ENCODE data around the gene MRPL24. TPM values are rescaled to one million over a fixed set of nuclear protein-coding genes. Genes with fewer than 3 reads are reported as not detected.

The MRPL24 gene
- total RNA-seq, 1 experiment from 2014 or later = 68.2 TPM

DNA sequence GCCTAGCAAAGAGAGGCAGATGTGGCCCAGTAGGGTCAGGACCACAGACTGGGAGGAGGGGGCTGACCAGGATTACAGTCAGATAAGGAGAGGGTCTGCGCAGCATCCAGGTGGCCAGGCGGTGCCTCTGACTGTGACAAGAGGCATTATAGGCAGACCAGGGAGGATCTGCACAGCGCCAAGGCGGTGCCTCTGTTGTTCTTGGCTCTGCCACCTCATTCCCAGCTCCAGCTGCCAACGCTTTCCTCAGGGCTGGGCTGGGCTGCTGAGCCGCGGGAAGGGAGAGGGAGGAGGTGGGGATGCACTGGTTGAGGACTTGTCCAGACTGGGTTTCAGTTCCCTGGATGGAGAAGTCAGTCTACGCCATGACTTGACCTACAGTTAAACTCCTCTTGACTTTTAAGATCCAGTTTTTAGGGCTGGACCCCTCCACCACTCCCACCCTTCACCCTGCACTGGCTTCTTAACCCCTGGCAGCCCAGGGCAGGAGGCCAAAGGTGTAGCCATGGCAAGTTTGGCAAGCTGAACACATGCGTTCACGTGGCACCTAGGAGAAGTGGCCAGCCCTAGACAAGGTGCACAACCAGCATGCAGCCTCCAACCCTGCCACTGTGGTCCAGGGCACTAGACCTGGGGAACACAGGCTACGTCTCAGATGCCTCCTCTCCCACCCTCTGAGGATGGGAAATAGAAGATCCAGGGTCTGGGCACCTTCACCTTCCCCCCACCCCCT is 31.0 kb downstream of the MRPL24 start:
- peak; percentile 86 for DNase-seq (ENCODE audit: low read depth)

DNA sequence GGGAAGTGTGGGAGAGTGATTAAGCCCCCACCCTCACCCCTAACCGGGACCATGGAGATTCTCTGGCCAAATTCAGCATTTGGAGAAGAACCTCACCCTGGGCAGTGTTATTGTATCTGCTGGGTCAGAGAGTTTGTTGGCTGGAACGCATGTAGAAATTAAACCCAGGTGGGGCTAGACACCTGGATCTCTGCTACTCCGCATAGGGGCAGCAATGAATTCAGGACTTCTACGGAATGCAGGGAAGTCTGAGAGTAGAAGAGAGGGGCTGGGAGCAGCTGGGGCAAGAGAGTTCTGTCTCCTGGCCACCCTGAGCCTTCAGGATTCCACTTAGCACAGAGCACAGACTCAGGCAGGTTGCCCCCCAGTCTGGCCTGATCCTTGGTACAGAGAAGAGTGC is 31.9 kb downstream of the MRPL24 start:
- no peak for DNase-seq (ENCODE audit: low read depth)

DNA sequence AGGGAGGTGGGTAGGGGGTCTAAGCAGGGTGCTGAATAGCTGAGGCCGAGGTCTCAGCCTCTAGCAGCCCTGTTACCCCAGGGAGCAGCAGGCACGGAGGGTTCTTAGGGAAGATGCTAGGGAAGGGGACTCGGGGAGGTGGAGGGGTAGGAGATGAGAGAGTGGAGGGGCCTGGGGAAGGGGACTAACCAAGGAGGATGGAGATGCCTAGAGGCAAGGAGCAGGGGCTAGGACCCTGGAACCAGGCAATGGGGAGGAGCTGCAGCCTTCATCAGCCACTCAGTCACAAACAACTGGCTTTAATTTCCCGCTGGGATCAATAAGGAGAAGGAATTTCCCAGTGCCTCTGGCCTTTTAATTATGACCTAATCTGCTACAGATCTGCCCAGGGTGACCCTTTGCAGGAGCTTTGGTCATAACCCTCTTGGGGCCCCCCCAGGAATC is 32.6 kb downstream of the MRPL24 start:
- DNase-seq (ENCODE audit: low read depth) = no peak

DNA sequence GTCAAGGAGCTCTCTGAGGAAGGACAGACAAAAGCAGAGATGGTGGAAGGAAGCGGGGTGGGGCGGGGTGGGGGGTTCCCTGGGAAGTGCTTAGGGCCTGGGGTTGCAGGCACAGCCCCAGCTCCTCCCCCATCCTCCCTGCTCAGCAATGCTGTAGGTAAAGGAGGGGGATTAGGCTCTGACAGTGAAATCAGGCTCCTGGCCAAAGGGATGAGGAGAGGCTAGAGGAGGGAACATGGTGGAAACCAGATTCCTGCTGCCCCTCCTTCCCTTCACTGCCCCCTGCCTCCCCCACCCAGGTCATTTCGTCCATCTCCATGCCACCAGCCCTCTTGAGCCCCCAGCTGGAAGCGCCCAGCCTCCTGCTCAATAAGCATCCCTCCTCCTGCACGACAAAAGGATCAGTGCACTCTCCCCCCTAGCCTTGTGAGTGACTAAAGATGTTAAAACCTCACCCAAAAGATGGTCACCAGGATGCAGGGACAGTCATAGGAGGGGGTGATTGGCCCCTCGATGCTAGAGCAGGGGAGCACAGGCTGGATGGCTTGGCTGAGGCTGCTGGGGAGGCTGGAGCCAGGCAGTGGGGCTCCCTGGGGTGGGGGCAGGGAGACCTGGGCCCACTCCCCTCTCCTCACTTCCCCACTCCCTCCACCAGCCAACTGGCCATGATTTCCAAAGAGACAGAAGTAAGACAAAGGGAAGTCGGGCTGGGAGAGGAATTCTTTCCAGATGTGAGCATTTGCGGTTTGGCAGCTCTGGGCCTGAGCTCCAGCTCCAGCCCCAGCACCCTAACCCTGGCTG is 33.3 kb downstream of the MRPL24 start:
- DNase-seq (ENCODE audit: low read depth) = peak; percentile 75

DNA sequence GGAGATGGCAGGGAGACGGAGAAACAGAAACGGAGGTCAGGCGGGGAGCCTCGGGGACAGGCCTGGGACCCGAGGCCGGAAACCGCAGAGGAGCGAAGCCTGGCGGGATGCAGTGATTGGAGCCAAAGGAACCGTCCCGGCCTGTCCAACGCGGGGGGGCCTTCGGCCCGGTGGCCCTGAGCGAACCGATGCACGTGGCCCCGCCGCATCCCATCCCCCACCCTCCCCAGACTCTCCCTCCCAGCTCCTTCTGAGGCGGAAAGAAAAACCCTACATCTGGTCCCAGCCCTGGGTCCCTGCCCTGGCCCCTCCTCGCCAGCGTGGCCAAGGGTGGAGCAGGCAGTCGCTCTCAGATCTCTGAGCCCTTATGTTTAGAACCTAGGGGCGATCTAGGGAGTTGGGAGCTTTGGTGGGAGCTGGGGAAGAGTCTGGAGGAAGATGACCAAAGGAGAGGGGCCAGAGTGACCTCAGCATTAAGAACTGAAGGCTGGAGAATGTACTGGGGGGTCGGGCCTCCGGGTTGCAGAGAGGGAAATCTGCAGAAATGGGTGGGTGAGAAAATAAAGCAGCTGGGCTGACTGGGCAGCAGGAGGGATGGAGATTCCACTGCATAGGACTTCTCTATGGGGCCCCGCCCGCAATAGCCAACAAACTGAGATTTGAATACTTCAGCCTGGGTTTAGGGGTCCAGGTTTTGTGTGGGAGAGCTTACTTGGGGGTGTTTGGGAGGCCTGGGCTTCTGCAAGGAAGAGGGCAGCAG is 34.1 kb downstream of the MRPL24 start:
- peak; percentile 87 for DNase-seq (ENCODE audit: low read depth)

DNA sequence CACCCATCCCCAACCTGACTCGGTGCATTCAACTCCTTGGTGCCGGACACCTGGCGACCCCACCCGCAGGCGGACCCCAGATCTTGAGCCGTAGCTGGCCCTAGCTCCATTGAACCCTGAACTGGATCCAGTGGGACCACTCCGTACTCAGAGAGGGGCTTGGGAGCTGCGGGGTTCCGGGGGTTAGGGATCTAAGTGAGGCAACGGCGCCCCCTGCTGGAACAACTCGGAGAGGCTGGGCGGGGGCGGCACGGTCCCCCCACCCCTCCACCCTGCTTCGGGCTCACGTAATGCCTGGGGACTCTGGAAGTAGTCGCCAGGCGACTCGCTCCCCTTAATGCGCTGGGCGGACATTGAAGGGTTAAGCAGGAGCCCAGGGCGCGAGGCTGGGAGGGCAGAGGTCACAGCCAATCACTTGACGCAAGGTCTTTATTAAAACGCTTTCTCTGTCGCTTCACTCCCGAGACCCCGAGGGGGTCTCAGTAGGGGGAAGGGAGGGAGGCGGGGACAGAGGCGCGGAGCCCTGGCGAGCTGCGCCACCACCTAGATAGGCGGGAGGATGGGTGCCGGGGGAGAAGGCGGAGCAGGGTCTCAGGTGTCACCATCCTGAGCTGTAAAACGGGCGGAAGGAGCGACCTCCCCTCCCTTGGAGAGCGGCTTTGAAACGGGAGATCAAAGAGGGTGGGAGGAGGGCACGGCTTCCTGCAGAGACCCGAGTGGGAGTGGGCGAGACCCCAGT is 34.8 kb downstream of the MRPL24 start:
- peak; percentile 63 for DNase-seq (ENCODE audit: low read depth)

DNA sequence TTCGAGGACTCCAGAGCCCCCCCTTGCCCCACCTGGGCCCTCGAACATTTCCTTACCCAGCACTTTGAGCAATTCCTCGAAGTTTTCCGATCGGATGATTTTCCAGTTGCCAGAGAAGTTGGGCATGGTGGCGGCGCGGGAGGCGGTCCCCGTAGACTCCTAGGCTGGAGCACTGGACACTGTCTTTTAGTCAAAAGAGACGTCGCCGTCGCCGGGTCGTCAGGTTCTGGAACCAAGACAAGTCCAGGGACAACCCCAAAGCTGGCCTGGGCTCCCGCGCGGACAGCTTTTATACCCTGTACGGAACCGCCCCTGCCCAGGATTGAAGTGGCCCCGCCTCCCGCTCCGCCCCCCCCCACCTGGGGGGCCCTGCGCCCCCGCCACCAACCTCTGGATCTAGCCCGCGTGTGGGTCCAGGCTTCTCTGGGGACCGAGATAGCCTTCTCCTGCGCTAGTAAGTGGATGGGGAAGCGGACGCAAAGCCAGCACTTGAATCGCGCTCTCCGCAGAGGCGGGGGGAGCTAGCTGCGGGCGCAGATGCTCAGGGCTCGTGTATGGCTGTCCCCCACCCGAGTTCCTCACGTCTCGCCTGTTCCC is 35.5 kb downstream of the MRPL24 start, which contains the start of gene CRABP2:
TSS of gene CRABP2 (minus strand) at position 263 of the 597 bp plus-strand sequence. CDS start at position 126, 137 bp downstream.
- DNase-seq (ENCODE audit: low read depth) = peak; percentile 44

DNA sequence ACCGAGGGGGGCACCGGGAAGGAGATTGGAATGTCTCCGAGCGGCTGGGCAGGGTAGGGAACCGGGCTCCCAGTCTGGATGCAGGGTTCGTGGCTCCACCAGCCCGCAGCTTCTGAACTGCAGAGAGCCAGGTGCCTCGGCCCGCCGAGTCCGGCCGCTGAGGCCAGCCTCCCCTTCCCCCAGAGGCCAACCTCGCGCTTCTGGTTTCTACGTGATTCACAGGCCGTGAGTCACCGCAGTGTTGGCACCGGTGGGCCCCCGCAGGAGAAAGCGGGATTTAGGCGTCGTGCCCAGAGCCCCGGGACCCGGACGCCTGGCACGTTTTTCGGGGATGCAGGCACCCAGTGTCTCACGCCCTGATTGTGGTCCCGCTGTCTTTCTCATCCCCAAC is 36.0 kb downstream of the MRPL24 start:
- DNase-seq (ENCODE audit: low read depth) = peak; percentile 78

DNA sequence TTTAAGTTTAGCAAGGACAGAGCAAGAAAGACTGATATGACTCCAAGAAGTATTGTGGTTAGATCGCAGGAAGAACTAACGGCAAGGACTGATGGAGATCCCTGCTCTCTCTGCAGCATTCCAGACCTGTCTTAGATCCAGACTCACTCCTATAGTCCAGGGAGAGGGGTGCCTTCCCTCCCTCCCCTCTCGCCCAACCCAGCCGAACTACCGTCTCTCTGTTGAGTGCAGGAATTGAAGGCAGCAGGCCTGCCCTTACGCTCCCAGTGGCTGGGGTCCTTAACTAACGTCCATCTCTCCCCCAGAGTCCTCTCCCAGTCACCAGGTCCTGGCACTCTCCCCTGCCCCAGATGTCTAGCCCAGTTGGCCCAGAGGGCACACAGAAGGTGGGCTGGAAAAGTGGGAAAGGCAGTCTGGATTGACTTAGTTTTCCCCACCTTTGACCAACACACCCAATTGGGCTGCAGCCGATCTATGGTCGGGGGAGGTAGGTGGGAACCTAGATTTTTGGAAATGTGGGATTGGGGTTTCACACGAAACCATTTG is 36.6 kb downstream of the MRPL24 start:
- no peak for DNase-seq (ENCODE audit: low read depth)

DNA sequence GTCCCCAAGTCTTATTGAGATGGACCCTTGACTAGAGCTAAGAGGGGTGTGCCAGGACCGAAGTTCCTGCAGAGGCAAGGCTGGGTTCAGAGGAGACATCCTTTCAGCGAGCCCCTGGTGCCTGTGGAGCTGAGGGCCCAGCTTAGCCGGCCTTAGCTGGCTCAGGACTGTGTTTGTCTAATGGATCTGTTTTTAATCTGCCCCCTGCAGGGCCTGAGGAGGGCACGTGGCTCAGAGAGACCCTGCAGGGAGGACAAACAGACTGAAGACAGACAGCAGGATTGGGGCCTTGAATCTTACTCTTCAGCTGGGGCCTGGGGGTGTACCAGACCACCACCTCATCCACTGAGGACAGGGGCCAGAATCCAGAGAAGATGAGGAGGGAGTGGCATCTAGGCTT is 37.1 kb downstream of the MRPL24 start:
- no peak for DNase-seq (ENCODE audit: low read depth)

DNA sequence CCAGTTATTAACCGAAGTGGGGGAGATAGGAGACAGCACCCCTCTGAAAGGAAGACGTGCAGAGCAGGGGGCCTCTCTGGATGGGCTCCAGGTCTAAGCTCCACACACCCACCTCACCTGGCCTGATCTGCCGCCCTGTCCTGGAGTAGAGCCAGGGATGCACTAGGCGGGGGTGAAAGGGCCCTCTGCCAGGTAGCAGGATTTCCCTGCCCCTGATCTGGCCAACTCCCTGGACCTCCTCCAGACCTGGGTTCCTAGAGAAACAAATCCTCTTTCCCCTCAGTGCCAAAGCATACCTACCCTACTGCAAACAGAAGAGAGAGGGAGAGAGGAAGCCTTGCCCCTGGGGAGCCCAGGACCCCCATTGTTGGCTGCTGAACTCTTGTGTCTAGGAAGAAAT is 37.6 kb downstream of the MRPL24 start:
- no peak for DNase-seq (ENCODE audit: low read depth)

DNA sequence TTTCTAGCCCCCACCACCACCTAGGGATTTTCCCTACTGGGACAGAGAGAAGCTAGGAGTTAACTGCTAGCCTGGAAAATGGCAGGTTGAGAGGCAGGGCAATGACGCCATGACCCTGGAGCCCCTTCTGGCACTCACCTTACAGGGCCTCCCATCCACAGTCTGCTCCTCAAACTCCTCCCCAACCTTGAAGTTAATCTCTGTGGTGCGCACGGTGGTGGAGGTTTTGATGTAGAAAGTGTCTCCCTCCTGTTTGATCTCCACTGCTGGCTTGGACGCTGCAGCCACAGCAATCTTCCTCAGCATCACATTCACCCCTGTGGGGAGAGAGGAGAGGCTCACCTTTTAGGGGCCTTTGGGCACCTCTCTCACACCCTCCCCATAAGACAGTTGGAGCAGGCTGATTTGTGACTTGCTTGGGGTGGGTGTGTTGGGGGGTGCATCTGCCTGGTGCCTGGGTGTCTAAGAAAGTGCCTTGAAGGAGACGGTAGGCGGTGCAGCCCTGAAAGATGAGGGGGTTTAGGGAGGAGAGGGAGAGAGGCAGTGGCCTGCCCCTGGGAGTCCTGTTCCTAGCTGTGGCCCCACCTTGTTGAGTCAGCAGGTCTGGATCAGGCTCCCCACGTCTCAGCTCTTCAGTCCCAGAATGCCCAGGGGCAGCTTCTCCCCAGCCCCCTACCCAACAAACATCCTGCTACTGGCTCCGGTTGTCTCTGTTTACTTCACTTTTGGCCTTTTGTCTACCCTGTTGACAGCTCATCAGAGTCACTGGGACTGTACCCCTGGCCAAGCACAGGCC is 40.0 kb downstream of the MRPL24 start:
- DNase-seq (ENCODE audit: low read depth) = no peak

DNA sequence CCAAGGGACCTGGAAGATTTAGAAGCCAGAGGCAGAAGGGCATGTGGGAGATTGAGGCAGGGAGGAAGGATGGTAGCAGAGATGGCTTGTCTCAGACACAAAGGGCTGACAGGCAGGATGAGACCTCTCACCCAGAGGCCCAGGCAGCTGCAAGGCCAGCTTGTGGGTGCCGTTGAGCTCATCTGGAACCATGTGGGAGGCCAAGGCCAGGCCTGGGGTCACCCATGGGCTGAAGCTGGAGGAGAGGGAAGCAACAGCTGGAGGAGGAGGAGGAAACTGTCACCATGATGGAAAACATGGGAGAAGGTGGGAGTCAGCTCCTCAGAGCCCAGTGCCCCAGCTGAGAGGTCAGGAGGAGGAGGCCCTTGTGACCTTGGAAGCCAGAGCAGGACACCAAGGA is 41.9 kb downstream of the MRPL24 start:
- DNase-seq (ENCODE audit: low read depth) = no peak

DNA sequence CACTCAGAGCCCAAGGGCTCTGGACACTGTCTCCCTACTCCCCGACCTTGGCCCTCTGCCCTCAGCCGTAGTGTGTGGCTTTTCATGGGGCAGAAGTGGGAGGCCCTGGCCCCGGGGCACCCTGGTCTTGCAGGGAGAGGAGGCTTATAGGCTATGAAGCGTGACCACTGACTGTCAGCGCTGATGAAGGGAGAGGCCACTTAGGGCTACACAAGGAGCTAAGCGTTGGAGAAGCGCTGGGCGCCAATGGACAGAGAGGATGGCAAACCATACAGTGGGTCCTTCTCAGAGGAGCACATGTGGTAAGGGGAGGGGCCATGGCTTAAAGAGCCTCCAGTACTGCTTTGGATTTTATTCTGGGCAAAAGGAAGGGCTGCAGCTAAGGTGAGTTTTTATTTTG is 43.4 kb downstream of the MRPL24 start:
- DNase-seq (ENCODE audit: low read depth) = peak; percentile 56

DNA sequence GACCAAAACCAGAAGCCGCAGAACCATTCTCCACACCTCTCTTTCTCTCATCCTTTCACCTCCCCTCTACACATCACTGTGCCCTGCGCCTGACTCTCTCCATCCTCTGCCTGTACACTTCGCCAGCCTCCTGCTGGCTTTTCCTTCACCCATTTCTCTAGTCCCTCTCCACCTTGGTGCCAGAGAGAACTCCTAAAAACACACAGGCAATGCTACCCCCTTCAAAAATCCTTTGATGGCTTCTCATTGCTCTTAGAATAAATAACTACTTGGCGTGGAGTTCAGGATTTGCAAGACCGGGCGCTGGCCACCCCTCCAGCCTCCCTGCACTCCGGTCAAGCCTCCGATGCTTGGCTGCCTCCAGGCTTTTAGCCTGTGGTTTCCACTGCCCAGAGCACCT is 44.1 kb downstream of the MRPL24 start:
- no peak for DNase-seq (ENCODE audit: low read depth)

DNA sequence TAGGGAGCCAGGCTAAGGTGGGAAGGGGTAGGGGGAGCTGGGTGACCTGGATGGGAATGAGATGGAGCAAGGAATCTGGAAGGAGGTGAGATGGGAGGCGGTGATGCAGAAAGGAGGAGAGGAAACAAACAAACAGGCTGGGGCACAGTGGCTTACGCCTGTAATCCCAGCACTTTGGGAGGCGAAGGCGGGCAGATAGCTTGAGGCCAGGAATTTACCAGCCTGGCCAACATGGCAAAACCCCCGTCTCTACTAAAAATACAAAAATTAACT is 46.3 kb downstream of the MRPL24 start:
- no peak for DNase-seq (ENCODE audit: low read depth)

DNA sequence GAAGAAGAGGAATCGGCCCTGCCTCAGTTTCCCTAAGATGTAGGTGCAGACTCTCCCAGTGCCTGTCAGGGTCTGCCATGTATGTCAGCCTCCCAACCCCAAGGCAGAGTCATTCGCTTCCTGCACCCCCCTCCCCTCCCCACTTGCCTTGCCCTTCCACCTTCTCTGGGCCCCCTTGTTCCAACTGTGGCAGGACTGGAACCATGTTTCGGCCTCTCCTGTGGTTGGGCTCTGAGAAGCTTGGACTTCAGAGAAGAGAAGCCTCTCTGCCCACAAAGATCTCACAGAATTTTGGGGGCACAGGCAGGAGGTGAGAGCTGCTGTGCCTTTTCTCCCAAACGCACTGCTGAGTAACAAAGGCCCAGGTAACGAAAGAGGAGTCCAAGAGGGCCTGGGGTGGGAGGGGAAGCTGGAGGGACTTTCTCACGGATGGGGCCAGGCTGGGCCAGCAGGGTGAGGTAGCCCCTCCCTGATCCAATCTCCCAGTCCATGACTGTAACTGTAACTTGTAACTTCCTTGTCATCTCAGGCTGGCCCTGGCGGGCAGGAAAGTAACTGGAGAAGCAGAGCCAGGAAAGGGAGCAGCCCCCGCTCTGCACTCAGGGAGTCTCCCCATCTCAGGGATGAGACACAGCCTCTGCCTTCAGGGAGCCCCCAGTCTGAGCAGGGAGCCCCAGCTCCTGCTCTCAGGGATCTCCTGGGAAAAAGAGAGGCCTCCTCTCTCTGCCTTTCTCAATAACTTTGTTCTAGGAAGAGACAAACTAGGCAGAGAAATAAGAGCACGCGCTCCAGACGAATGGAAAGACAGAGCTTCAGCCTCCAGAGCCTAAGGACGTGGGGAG is 46.8 kb downstream of the MRPL24 start:
- no peak for DNase-seq (ENCODE audit: low read depth)

DNA sequence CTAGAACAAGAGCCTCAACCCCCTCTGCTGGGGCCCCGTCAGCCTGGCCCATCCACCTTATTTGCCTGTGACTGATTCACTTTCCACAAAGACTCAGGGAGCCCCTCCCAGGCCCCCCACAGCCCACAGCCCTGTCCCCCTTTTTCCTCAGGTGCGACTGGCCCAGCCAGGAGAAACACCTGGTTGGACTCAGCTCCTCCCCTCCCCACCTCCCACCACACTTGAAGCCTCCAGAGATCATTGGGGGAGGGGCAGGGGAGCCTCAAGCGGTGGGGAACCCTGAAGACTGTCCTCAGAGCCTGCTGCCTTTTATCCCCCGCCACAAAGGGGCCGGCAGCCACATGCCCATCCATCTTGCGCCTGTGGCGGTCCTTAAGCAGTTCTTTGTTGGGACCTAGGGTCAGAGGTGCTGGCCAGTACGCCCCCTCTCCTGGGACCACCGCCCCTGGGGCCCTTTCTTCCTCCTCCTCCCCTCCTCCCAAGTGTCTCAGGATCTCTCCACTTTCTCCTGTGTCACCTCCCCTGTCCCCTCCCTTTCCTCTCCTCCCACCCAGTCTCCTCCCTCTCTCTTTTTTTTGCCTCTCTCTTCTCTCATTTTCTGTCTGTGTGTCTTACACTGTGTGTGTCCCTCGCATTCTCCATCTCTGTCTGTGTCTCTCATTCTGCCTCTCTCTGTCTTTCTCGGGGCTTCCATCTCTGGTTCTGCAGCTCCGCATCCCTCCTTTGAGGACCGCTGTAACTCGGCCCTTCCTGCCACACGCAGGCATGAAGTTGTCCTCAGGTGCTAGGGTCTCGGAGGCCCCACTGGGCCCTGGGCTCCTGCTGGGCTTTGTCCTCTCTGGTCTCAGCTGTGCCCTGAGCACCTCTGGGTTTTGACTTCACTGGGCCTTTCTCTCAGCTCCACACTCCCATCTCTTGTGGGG is 47.7 kb downstream of the MRPL24 start:
- DNase-seq (ENCODE audit: low read depth) = no peak

Data from RPMI7951 (cell line).